ENCODE results near the gene LRRC8C.

GRCh38 chr1:89616844-89617627 lies 15.9 kb upstream of the LRRC8C start:
- TF ChIP-seq, protein P1, sequence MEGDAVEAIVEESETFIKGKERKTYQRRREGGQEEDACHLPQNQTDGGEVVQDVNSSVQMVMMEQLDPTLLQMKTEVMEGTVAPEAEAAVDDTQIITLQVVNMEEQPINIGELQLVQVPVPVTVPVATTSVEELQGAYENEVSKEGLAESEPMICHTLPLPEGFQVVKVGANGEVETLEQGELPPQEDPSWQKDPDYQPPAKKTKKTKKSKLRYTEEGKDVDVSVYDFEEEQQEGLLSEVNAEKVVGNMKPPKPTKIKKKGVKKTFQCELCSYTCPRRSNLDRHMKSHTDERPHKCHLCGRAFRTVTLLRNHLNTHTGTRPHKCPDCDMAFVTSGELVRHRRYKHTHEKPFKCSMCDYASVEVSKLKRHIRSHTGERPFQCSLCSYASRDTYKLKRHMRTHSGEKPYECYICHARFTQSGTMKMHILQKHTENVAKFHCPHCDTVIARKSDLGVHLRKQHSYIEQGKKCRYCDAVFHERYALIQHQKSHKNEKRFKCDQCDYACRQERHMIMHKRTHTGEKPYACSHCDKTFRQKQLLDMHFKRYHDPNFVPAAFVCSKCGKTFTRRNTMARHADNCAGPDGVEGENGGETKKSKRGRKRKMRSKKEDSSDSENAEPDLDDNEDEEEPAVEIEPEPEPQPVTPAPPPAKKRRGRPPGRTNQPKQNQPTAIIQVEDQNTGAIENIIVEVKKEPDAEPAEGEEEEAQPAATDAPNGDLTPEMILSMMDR (IDR thresholded peaks at IDR 0.05): no peak
- TF ChIP-seq EZH2 (IDR thresholded peaks at IDR 0.05) (no peak), EZH2phosphoT487 (IDR thresholded peaks at IDR 0.05) (no peak)
